ENCODE data around the gene INF2.

The INF2 gene

GRCh38 chr14:104647467-104648043, 41.9 kb upstream of the INF2 start:
- Histone ChIP-seq H3K4me2 (ENCODE audit: low read length) (no peak overlapping the region), H2AK5ac (ENCODE audit: low read length) (no peak overlapping the region), H2BK12ac (ENCODE audit: low read length) (no peak overlapping the region), H4K12ac (ENCODE audit: low read depth, low read length) (no peak overlapping the region), H3K79me1 (ENCODE audit: low read length) (peaks cover 4% of the 10 kb centered on the region), H3K9me3 (ENCODE audit: insufficient read depth, low read depth, low read length) (peaks cover 9% of the 10 kb centered on the region), H3K9ac (ENCODE audit: low read length) (no peak overlapping the region), H2BK120ac (ENCODE audit: insufficient read depth, low read length, poor library complexity) (no peak overlapping the region), H4K91ac (ENCODE audit: low read depth, low read length) (no peak overlapping the region), H3K27me3 (ENCODE audit: insufficient read depth, low read length) (no peaks in the 10 kb centered on the region), H3K4ac (ENCODE audit: low read depth, low read length) (no peak overlapping the region), H3K18ac (ENCODE audit: low read length) (no peak overlapping the region), H2AFZ (ENCODE audit: insufficient read depth, low read length, poor library complexity) (no peak overlapping the region), H3K4me1 (ENCODE audit: control insufficient read depth in 1 of 2, insufficient read depth in 2 of 2, low read length in 2 of 2) (no peaks in the 10 kb centered on the region), H3K79me2 (ENCODE audit: control insufficient read depth, insufficient read depth, low read length, poor library complexity) (peaks cover 1% of the 10 kb centered on the region), H3K23ac (ENCODE audit: low read length) (no peak overlapping the region), H3K14ac (ENCODE audit: low read length) (no peak overlapping the region), H3K27ac (ENCODE audit: low read depth, low read length) (no peak overlapping the region), H4K8ac (ENCODE audit: low read depth, low read length) (no peak overlapping the region), H3K4me3 (ENCODE audit: low read depth, low read length) (no peak overlapping the region), H3K36me3 (ENCODE audit: control insufficient read depth in 1 of 2, insufficient read depth in 2 of 2, low read length in 2 of 2) (no peaks in the 10 kb centered on the region), H2BK5ac (ENCODE audit: low read depth, low read length, poor library complexity) (no peak overlapping the region)
- no CpG with 5 or more reads among the region's 6 CpGs for WGBS (ENCODE audit: extremely low coverage, insufficient coverage, insufficient read length)
- DNase-seq: peak in 1 of 2 donors; percentile 42

DNA sequence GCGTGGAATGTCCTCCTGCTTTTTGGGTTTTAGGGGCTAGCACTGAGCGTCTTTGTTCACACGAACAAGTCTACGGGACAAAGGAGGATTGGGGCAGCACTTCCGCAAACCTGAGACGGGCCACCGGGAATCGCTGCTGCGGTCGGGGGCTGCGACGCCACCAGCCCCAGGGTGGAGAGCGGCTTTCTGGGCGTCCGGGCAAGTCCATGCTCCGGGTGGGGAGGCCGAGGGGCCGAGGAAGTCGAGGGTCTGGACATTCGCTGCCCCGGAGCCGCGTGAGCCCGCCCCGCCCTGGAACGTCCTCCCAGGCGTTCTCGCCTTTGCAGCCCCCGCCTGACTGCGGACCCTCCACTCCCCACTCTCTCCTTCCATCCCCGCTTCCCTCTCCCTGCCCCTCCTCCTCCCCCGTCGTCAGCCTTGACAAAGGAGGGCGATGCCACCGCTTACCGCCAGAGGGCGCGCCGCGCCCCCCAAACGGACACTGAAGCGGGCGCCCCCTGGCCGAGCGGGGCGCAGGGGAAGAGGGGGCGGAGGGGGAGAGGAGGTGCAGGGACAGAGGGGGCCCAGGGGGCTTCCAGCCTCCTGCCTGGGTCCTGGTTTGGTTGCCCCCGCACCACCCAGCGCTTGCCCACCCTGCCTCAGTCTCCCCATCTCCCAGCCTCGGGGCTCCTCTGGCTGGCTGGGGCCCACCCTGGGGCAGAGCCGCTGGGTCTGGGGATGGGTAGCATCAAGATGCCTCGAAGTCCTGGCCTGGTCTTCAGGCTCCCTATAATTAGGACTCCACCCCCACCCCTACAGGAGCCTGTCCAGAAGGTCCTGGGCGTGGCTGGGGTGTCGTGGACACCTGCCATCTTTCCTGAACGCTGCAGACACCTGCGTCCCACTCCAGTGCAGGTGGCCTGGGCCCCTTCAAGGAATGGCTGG, 39.1 kb upstream of the INF2 start:
- H3K36me3 ChIP-seq (ENCODE audit: control insufficient read depth in 1 of 2, insufficient read depth in 2 of 2, low read length in 2 of 2): no peaks in the 10 kb centered on the region
- H2BK120ac ChIP-seq (ENCODE audit: insufficient read depth, low read length, poor library complexity): peak overlapping the region; percentile 5
- peaks cover 17% of the 10 kb centered on the region for H3K9me3 ChIP-seq (ENCODE audit: insufficient read depth, low read depth, low read length)
- peak overlapping the region; percentile 25 for H2AK5ac ChIP-seq (ENCODE audit: low read length)
- WGBS (ENCODE audit: extremely low coverage, insufficient coverage, insufficient read length): no CpG with 5 or more reads among the region's 56 CpGs
- H4K12ac ChIP-seq (ENCODE audit: low read depth, low read length): no peak overlapping the region
- no peaks in the 10 kb centered on the region for H3K4me1 ChIP-seq (ENCODE audit: control insufficient read depth in 1 of 2, insufficient read depth in 2 of 2, low read length in 2 of 2)
- H4K8ac ChIP-seq (ENCODE audit: low read depth, low read length): peak overlapping the region; percentile 39
- peak overlapping the region; percentile 73 for H3K4me3 ChIP-seq (ENCODE audit: low read depth, low read length)
- H2AFZ ChIP-seq (ENCODE audit: insufficient read depth, low read length, poor library complexity): peak overlapping the region; percentile 2
- H3K27me3 ChIP-seq (ENCODE audit: insufficient read depth, low read length): no peaks in the 10 kb centered on the region
- peak overlapping the region; percentile 21 for H2BK12ac ChIP-seq (ENCODE audit: low read length)
- peak overlapping the region; percentile 67 for H3K9ac ChIP-seq (ENCODE audit: low read length)
- H3K18ac ChIP-seq (ENCODE audit: low read length): peak overlapping the region; percentile 4
- no peak overlapping the region for H3K27ac ChIP-seq (ENCODE audit: low read depth, low read length)
- no peak overlapping the region for H2BK5ac ChIP-seq (ENCODE audit: low read depth, low read length, poor library complexity)
- peak overlapping the region; percentile 3 for H3K4ac ChIP-seq (ENCODE audit: low read depth, low read length)
- H4K91ac ChIP-seq (ENCODE audit: low read depth, low read length): peak overlapping the region; percentile 45
- peak overlapping the region; percentile 76 for H3K4me2 ChIP-seq (ENCODE audit: low read length)
- peak overlapping the region; percentile 38 for H3K14ac ChIP-seq (ENCODE audit: low read length)
- peak in 1 of 2 donors; percentile 51 for DNase-seq
- H3K79me1 ChIP-seq (ENCODE audit: low read length): peaks cover 4% of the 10 kb centered on the region
- H3K79me2 ChIP-seq (ENCODE audit: control insufficient read depth, insufficient read depth, low read length, poor library complexity): peaks cover 1% of the 10 kb centered on the region
- H3K23ac ChIP-seq (ENCODE audit: low read length): no peak overlapping the region

DNA sequence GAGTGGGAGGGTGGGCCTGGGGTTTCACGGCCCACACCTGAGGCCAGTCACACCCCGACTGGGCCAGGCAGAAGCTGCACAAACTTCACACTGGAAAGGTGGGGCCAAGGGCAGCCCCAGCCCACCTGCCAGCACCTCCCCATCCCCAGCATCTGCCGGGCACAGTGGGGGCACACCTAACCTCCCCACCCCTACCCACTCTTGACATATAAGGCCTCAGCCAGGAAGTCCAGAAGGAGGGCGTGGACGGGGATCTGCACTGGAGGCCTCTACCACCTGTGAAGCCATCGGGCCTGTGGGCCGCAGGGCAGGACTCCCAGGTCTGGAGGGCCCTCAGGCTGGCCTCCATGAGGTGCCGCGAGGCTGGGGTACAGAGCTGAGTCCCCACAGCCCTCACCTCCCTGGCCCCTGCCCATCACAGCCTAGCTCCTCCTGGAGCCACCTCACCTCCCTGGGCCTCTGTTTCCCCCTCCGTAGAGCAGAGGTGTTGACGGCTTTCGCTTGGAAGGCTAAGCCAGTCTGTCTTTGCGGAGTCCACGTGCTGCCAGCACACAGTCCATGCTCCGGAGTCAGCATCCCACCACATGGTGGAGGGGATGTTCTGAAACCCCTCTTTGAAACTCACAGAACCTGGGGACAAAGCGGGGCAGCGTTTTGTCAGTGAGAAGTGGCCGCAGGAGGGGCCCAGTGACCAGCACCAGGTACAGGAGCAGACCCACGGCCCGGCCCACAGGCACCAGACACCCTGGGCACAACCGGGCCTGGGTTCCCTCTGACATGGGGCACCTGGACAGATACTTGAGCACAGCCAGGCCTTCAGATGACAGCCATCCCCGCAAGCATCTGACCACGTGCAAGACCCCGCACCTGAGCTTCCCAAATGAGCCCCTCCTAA, 38.2 kb upstream of the INF2 start:
- no peak for DNase-seq
- Histone ChIP-seq H2BK120ac (ENCODE audit: insufficient read depth, low read length, poor library complexity) (no peak overlapping the region), H2AK5ac (ENCODE audit: low read length) (peak overlapping the region; percentile 45), H3K14ac (ENCODE audit: low read length) (no peak overlapping the region), H3K79me2 (ENCODE audit: control insufficient read depth, insufficient read depth, low read length, poor library complexity) (peaks cover 1% of the 10 kb centered on the region), H3K18ac (ENCODE audit: low read length) (no peak overlapping the region), H3K79me1 (ENCODE audit: low read length) (peaks cover 4% of the 10 kb centered on the region), H3K23ac (ENCODE audit: low read length) (no peak overlapping the region), H3K27ac (ENCODE audit: low read depth, low read length) (no peak overlapping the region), H3K36me3 (ENCODE audit: control insufficient read depth in 1 of 2, insufficient read depth in 2 of 2, low read length in 2 of 2) (no peaks in the 10 kb centered on the region), H2BK5ac (ENCODE audit: low read depth, low read length, poor library complexity) (no peak overlapping the region), H2BK12ac (ENCODE audit: low read length) (peak overlapping the region; percentile 1), H4K12ac (ENCODE audit: low read depth, low read length) (no peak overlapping the region), H3K4ac (ENCODE audit: low read depth, low read length) (no peak overlapping the region), H3K4me1 (ENCODE audit: control insufficient read depth in 1 of 2, insufficient read depth in 2 of 2, low read length in 2 of 2) (no peaks in the 10 kb centered on the region), H3K4me2 (ENCODE audit: low read length) (no peak overlapping the region), H3K4me3 (ENCODE audit: low read depth, low read length) (no peak overlapping the region), H4K91ac (ENCODE audit: low read depth, low read length) (no peak overlapping the region), H3K9me3 (ENCODE audit: insufficient read depth, low read depth, low read length) (peaks cover 21% of the 10 kb centered on the region), H3K9ac (ENCODE audit: low read length) (no peak overlapping the region), H3K27me3 (ENCODE audit: insufficient read depth, low read length) (no peaks in the 10 kb centered on the region), H2AFZ (ENCODE audit: insufficient read depth, low read length, poor library complexity) (no peak overlapping the region), H4K8ac (ENCODE audit: low read depth, low read length) (no peak overlapping the region)
- WGBS (ENCODE audit: extremely low coverage, insufficient coverage, insufficient read length): no CpG with 5 or more reads among the region's 24 CpGs

DNA sequence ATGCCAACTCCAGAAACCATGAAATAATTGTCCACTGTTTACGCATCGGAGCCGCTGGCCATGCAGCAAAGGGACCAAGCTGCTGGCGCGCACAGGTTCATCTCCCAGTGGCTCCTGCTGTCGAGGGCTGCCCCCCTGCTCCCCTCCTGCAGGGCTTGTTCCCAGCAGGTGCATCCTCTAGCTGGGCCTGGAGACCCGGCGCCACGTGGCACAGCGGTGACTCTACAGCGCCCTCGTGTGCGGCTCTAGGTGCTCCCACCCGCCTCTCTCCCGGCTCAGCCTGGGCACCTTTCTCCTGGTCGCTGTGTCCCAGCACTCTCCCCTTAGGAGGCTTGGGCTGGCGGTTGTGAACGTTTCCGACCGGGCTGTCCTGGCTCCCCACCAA, 37.5 kb upstream of the INF2 start:
- Histone ChIP-seq H3K9ac (ENCODE audit: low read length) (no peak overlapping the region), H3K36me3 (ENCODE audit: control insufficient read depth in 1 of 2, insufficient read depth in 2 of 2, low read length in 2 of 2) (no peaks in the 10 kb centered on the region)

More for the DNA sequence above, 37.5 kb upstream of the INF2 start:
- Histone ChIP-seq H2BK12ac (ENCODE audit: low read length) (no peak overlapping the region), H3K4me2 (ENCODE audit: low read length) (no peak overlapping the region), H3K4me1 (ENCODE audit: control insufficient read depth in 1 of 2, insufficient read depth in 2 of 2, low read length in 2 of 2) (no peaks in the 10 kb centered on the region), H3K18ac (ENCODE audit: low read length) (no peak overlapping the region), H3K4ac (ENCODE audit: low read depth, low read length) (no peak overlapping the region), H2AFZ (ENCODE audit: insufficient read depth, low read length, poor library complexity) (no peak overlapping the region), H3K27me3 (ENCODE audit: insufficient read depth, low read length) (no peaks in the 10 kb centered on the region), H3K23ac (ENCODE audit: low read length) (no peak overlapping the region), H2BK120ac (ENCODE audit: insufficient read depth, low read length, poor library complexity) (no peak overlapping the region), H3K27ac (ENCODE audit: low read depth, low read length) (no peak overlapping the region), H4K12ac (ENCODE audit: low read depth, low read length) (no peak overlapping the region), H2AK5ac (ENCODE audit: low read length) (no peak overlapping the region), H4K8ac (ENCODE audit: low read depth, low read length) (no peak overlapping the region), H3K14ac (ENCODE audit: low read length) (no peak overlapping the region), H3K4me3 (ENCODE audit: low read depth, low read length) (no peak overlapping the region), H4K91ac (ENCODE audit: low read depth, low read length) (no peak overlapping the region), H3K9me3 (ENCODE audit: insufficient read depth, low read depth, low read length) (peaks cover 21% of the 10 kb centered on the region), H3K79me2 (ENCODE audit: control insufficient read depth, insufficient read depth, low read length, poor library complexity) (peaks cover 1% of the 10 kb centered on the region), H3K79me1 (ENCODE audit: low read length) (peaks cover 4% of the 10 kb centered on the region), H2BK5ac (ENCODE audit: low read depth, low read length, poor library complexity) (no peak overlapping the region)
- no peak for DNase-seq
- no CpG with 5 or more reads among the region's 20 CpGs for WGBS (ENCODE audit: extremely low coverage, insufficient coverage, insufficient read length)
